ENCODE data around the gene LRMDA.

Gene LRMDA

DNA sequence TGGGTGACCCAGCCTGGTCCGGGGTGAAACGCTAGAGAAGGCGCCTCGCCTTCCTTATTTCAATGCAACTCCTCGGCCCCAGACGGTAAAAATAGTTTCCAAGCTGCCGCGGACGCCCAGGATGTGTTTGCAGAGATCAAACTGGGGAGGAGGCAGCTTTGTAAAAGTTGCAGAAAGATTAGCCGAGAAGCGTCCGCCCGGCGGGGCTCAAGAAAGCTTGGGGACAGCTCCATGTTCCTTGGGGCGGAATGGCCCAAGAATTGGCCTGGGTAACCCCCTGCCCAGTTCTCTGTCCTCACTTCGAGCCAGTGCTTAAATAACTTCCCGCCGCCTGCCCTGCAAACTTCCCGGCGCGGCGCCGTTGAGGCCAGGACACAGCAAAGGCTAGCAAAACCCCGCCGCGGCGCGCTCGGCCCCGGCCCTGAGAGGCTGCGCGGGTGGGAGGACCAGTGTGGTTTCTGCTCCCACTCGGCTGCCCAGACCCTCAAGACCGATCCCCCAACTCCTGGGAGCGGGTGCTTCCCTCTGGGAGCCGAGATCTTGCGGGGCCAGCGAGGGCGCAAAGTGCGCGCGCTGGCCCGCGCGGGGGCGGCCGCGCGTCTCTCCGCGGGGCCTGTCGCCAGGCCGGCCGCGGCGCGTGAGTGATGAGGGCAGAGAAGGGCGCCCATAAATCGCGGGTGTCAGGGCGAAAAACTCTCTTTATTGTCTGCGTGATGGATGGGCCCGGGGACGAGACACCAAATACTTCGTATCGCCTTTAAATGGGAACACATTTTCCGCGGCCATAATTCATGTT lies 23.5 kb upstream of the LRMDA start:
- peaks cover 4% of the 10 kb centered on the region for H3K36me3 Mint-ChIP-seq (ENCODE audit: low read depth)
- TF ChIP-seq CTCF (IDR thresholded peaks at IDR 0.05) = no peak
- H3K27me3 Mint-ChIP-seq (ENCODE audit: low read depth, poor library complexity) = peaks cover 8% of the 10 kb centered on the region
- H3K27ac Mint-ChIP-seq = peak overlapping the region; percentile 93
- H3K4me3 Mint-ChIP-seq = peak overlapping the region; percentile 85
- peak; percentile 83 for DNase-seq
- H3K4me1 Mint-ChIP-seq = peaks cover 51% of the 10 kb centered on the region
- H3K9me3 Mint-ChIP-seq = no peaks in the 10 kb centered on the region

GRCh38 chr10:75408509-75408875 lies 22.9 kb upstream of the LRMDA start:
- Mint-ChIP-seq H3K27me3 (ENCODE audit: low read depth, poor library complexity) (peaks cover 12% of the 10 kb centered on the region), H3K4me3 (peak overlapping the region; percentile 85), H3K27ac (peak overlapping the region; percentile 93), H3K36me3 (ENCODE audit: low read depth) (peaks cover 4% of the 10 kb centered on the region), H3K4me1 (peaks cover 51% of the 10 kb centered on the region), H3K9me3 (no peaks in the 10 kb centered on the region)
- peak; percentile 73 for DNase-seq
- TF ChIP-seq CTCF (IDR thresholded peaks at IDR 0.05) = no peak

DNA sequence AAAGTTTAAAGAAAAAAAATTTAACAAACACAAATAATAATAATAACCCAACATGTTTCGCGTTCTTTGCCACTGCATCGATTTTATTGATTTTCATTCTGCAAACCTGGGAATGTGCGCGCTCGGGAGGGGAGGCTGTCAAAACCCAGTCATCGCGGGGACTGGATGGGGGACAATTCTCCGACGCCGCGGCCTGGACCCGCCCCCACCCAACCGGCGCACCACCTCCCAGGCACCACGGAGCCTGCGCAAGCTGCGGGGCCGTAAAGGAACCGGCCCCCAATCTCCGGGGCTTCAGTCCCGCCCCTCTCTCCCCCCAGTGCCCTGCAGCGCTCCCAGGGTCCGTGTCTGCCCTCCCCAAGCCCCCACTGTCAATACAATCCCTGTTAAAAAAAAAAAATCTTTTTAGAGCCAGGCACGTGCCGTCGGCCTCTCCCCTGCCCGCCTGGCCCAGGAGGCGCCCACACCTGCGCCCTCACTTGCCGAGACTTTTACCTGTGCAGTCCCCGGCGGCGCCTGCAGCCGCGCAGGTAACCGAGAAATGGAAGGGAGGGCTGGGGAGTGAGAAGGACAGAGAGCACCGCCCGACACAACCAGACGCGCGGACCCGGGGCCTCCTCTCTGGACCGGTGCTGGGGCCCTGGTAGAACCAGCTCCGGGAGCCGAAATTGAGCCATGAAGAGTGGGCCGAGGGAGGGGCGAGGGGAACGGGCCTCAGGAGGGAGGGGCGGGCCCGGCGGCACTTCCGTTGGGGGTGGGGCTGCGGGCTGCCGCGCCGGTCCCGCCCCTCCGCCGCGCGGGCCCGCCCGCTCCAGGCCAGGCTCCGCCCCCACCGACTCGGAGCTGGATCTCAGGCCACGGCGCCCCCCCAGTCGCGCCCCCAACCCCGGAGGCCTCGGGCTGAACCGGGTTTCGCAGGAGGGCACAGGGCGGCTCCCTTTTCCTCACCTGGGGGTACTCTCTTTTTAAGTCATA lies 22.2 kb upstream of the LRMDA start:
- Mint-ChIP-seq H3K4me3 (peak overlapping the region; percentile 85), H3K36me3 (ENCODE audit: low read depth) (peaks cover 4% of the 10 kb centered on the region), H3K4me1 (peaks cover 46% of the 10 kb centered on the region), H3K9me3 (no peaks in the 10 kb centered on the region), H3K27ac (peak overlapping the region; percentile 93), H3K27me3 (ENCODE audit: low read depth, poor library complexity) (peaks cover 15% of the 10 kb centered on the region)
- peak; percentile 84 for DNase-seq
- TF ChIP-seq CTCF (IDR thresholded peaks at IDR 0.05) = no peak

DNA sequence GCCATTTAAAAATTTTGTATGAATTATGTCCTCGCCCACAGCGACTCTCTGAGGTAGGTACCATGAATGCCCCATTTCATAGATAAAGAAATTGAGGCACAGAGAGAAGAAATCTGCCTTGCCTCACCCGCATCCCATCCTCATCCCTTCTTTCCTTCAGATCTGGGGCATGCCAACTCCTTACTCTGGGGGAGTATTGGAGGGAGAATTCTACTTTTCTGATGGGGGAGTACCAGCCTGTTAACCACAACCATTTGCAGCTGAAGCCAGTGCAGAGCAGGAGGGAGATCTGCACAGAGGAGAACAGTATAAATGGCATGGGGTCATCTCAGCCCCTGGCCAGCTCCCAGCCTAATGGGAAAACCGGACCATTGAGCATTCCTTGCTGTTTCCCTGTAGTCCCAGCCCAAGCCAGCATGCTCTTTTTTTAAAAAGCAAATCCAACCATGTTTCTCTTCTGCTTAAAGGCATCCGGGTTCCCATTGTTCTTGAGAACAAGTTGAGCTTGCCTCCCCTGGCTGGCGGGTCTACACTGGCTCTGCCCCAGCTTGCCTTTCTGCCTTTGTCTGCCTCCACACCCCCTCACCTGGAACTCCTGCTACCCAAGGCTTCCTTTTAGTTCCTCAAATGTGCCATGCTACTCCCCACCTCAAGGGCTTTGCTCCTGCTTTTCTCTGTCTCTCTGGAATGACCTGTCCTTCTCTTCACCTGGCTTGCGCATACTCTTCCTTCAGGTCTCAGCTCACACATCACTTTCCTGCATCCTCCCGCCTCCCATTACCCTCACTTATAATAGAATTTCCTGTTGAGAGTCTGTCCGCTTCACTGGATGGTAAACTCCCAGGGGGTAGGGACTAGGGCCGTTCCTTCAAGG lies 21.1 kb upstream of the LRMDA start:
- H3K9me3 Mint-ChIP-seq = no peaks in the 10 kb centered on the region
- peak overlapping the region; percentile 78 for H3K4me3 Mint-ChIP-seq
- peaks cover 15% of the 10 kb centered on the region for H3K27me3 Mint-ChIP-seq (ENCODE audit: low read depth, poor library complexity)
- TF ChIP-seq CTCF (IDR thresholded peaks at IDR 0.05) = no peak
- DNase-seq = peak; percentile 9
- peaks cover 4% of the 10 kb centered on the region for H3K36me3 Mint-ChIP-seq (ENCODE audit: low read depth)
- H3K27ac Mint-ChIP-seq = peak overlapping the region; percentile 8
- H3K4me1 Mint-ChIP-seq = peaks cover 50% of the 10 kb centered on the region

DNA sequence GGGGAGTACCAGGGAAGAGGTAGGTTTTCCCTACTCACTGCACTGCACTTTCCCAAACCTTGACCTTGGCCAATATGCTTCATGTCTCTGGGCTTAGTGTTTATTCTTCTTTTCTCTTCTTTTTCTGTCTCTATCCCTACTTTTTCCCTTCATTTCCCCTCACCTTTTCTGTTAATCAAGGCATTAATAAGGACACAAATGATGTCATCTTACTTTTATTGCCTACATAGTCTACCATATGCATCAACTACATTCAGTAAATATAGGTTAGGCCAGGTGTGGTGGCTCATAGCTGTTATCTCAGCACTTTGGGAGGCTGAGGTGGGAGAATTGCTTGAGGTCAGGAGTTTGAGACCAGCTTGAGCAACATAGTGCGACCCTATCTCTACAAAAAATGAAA lies 16.9 kb upstream of the LRMDA start:
- Mint-ChIP-seq H3K9me3 (no peaks in the 10 kb centered on the region), H3K27me3 (ENCODE audit: low read depth, poor library complexity) (peaks cover 30% of the 10 kb centered on the region), H3K36me3 (ENCODE audit: low read depth) (peaks cover 4% of the 10 kb centered on the region), H3K27ac (no peak overlapping the region), H3K4me1 (peaks cover 56% of the 10 kb centered on the region), H3K4me3 (no peak overlapping the region)
- TF ChIP-seq CTCF (IDR thresholded peaks at IDR 0.05) = no peak
- DNase-seq = no peak

All from nephron progenitor cell (in vitro differentiated cells).